ENCODE measurements around the gene C17orf107.
"Not testable (repeated sequence)": the region's sequence is repeated elsewhere in the genome, so short reads cannot be mapped to it uniquely, and the experiment has no call there.

Gene C17orf107

GRCh38 chr17:4859816-4860625 lies 39.3 kb upstream of the C17orf107 start:
- no peak overlapping the region for H3K27ac ChIP-seq
- no peaks in the 10 kb centered on the region for H3K27me3 ChIP-seq
- H3K4me3 ChIP-seq (ENCODE audit: low read depth in 1 of 2, low read length in 1 of 2): no peak overlapping the region

GRCh38 chr17:4860651-4861050 lies 38.7 kb upstream of the C17orf107 start:
- H3K4me3 ChIP-seq (ENCODE audit: low read depth in 1 of 2, low read length in 1 of 2): no peak overlapping the region
- TF ChIP-seq CTCF (IDR thresholded peaks at IDR 0.05): no peak

More at GRCh38 chr17:4859816-4860625, 39.3 kb upstream of the C17orf107 start:
- Histone ChIP-seq H3K36me3 (peaks cover 19% of the 10 kb centered on the region), H3K9me3 (no peaks in the 10 kb centered on the region), H3K4me1 (ENCODE audit: control insufficient read depth in 1 of 2, insufficient read depth in 1 of 2, low read depth in 1 of 2, low read length in 1 of 2) (peaks cover 10 to 11% of the 10 kb centered on the region in 2 experiments)
- TF ChIP-seq CTCF (IDR thresholded peaks at IDR 0.05): no peak

GRCh38 chr17:4861052-4861451 lies 38.3 kb upstream of the C17orf107 start:
- Histone ChIP-seq H3K27ac (no peak overlapping the region), H3K27me3 (no peaks in the 10 kb centered on the region), H3K4me3 (ENCODE audit: low read depth in 1 of 2, low read length in 1 of 2) (no peak overlapping the region), H3K36me3 (peaks cover 19% of the 10 kb centered on the region), H3K4me1 (ENCODE audit: control insufficient read depth in 1 of 2, insufficient read depth in 1 of 2, low read depth in 1 of 2, low read length in 1 of 2) (peaks cover 10 to 11% of the 10 kb centered on the region in 2 experiments), H3K9me3 (no peaks in the 10 kb centered on the region)
- no peak for TF ChIP-seq CTCF (IDR thresholded peaks at IDR 0.05)

More at GRCh38 chr17:4860651-4861050, 38.7 kb upstream of the C17orf107 start:
- Histone ChIP-seq H3K27me3 (no peaks in the 10 kb centered on the region), H3K4me1 (ENCODE audit: control insufficient read depth in 1 of 2, insufficient read depth in 1 of 2, low read depth in 1 of 2, low read length in 1 of 2) (peaks cover 10 to 11% of the 10 kb centered on the region in 2 experiments), H3K9me3 (no peaks in the 10 kb centered on the region), H3K36me3 (peaks cover 19% of the 10 kb centered on the region), H3K27ac (no peak overlapping the region)

- Histone ChIP-seq H3K4me3 (ENCODE audit: low read depth in 1 of 2, low read length in 1 of 2) (no peak overlapping the region), H3K27me3 (no peaks in the 10 kb centered on the region), H3K4me1 (ENCODE audit: control insufficient read depth in 1 of 2, insufficient read depth in 1 of 2, low read depth in 1 of 2, low read length in 1 of 2) (peaks cover 8 to 11% of the 10 kb centered on the region in 2 experiments), H3K27ac (no peak overlapping the region), H3K9me3 (no peaks in the 10 kb centered on the region), H3K36me3 (peaks cover 12% of the 10 kb centered on the region)
- no peak for TF ChIP-seq CTCF (IDR thresholded peaks at IDR 0.05)
Measured at GRCh38 chr17:4862720-4863119, 36.6 kb upstream of the C17orf107 start.

GRCh38 chr17:4863321-4863720 lies 36.0 kb upstream of the C17orf107 start:
- no peak overlapping the region for H3K27ac ChIP-seq

GRCh38 chr17:4867535-4867934 lies 31.8 kb upstream of the C17orf107 start:
- H3K4me1 ChIP-seq (ENCODE audit: control insufficient read depth in 1 of 2, insufficient read depth in 1 of 2, low read depth in 1 of 2, low read length in 1 of 2); H3K36me3 ChIP-seq; H3K27ac ChIP-seq; H3K4me3 ChIP-seq (ENCODE audit: low read depth in 1 of 2, low read length in 1 of 2); H3K9me3 ChIP-seq; H3K27me3 ChIP-seq: not testable (repeated sequence)

More at GRCh38 chr17:4863321-4863720, 36.0 kb upstream of the C17orf107 start:
- H3K4me1 ChIP-seq (ENCODE audit: control insufficient read depth in 1 of 2, insufficient read depth in 1 of 2, low read depth in 1 of 2, low read length in 1 of 2): peaks cover 2 to 7% of the 10 kb centered on the region in 2 experiments
- H3K4me3 ChIP-seq (ENCODE audit: low read depth in 1 of 2, low read length in 1 of 2): no peak overlapping the region
- H3K27me3 ChIP-seq: no peaks in the 10 kb centered on the region
- peaks cover 12% of the 10 kb centered on the region for H3K36me3 ChIP-seq
- TF ChIP-seq CTCF (IDR thresholded peaks at IDR 0.05): no peak
- no peaks in the 10 kb centered on the region for H3K9me3 ChIP-seq

GRCh38 chr17:4869058-4869998 lies 30.0 kb upstream of the C17orf107 start:
- H3K27me3 ChIP-seq; H3K36me3 ChIP-seq; H3K9me3 ChIP-seq; H3K4me1 ChIP-seq (ENCODE audit: control insufficient read depth in 1 of 2, insufficient read depth in 1 of 2, low read depth in 1 of 2, low read length in 1 of 2); H3K27ac ChIP-seq; H3K4me3 ChIP-seq (ENCODE audit: low read depth in 1 of 2, low read length in 1 of 2): not testable (repeated sequence)
